B cell (primary cell): ENCODE data around the gene PCF11. TPM values are rescaled to one million over a fixed set of nuclear protein-coding genes. Genes with fewer than 3 reads are reported as not detected.

Source experiments
- ATAC-seq: fragments of 200-7000 bp; cut with Tn5 transposase; one replicate; pipeline ENCODE4 v1.10.0; 2021; ENCODE audit warnings: low read depth, mild to moderate bottlenecking, moderate number of reproducible peaks, moderate library complexity
- CTCF ChIA-PET: fragments of 350-600 bp; sonication (Branson Sonifier 250); formaldehyde crosslinking; loops from one replicate; lab custom pipeline; 2021; ENCODE audit warnings: antibody characterized with exemption, inconsistent platforms; lab: Charles Lee
- POLR2A ChIA-PET: fragments of 350-600 bp; sonication (Branson Sonifier 250); formaldehyde crosslinking; loops from one replicate; lab custom pipeline; 2021; ENCODE audit warnings: antibody characterized with exemption; lab: Charles Lee
- DNase-seq: peaks from one replicate; pipeline ENCODE4 v3.0.0; 2013
- H2AFZ ChIP-seq: 2 replicates; pipeline ENCODE4 v1.6.1; 2012; ENCODE audit warnings: mild to moderate bottlenecking, low read depth, low read length; ENCODE audit not compliant: insufficient read depth, poor library complexity, severe bottlenecking
- H3K27ac ChIP-seq, 2 donors: 1 replicate in 1 of 2; 2 replicates in 1 of 2; pipeline ENCODE4 v1.5.1; 2012 to 2013; ENCODE audit warnings: low read length in 2 of 2, mild to moderate bottlenecking in 2 of 2, moderate library complexity in 1 of 2
- H3K27me3 ChIP-seq, 4 experiments: fragments of 200-600 bp in 1 of 4; sonication (generic) in 1 of 4; replicated peaks in 1 of 4; 1 replicate in 2 of 4; 2 replicates in 2 of 4; pipeline versions ENCODE4 v1.6.1 to v1.7.0; 2013 to 2016; ENCODE audit warnings: low read length in 3 of 4, mild to moderate bottlenecking in 2 of 4, mixed read lengths in 1 of 4, moderate library complexity in 1 of 4; ENCODE audit not compliant: insufficient read depth in 4 of 4, control insufficient read depth in 3 of 4; ENCODE audit errors: control extremely low read depth in 1 of 4
- H3K36me3 ChIP-seq, 2 experiments: replicated peaks in 1 of 2; 1 replicate in 1 of 2; 2 replicates in 1 of 2; pipeline versions ENCODE4 v1.6.1 to v1.7.1; 2013; ENCODE audit warnings: low read length in 1 of 2; ENCODE audit not compliant: insufficient read depth in 2 of 2, control insufficient read depth in 1 of 2; ENCODE audit errors: control extremely low read depth in 1 of 2, extremely low read depth in 1 of 2
- H3K4me1 ChIP-seq, 2 donors: fragments of 200-600 bp in 1 of 2; sonication (generic) in 1 of 2; 1 replicate in 1 of 2; 2 replicates in 1 of 2; pipeline versions ENCODE4 v1.5.1 to v1.6.1; 2013 to 2017; ENCODE audit warnings: low read length in 2 of 2; ENCODE audit not compliant: control insufficient read depth in 2 of 2, insufficient read depth in 2 of 2
- H3K4me2 ChIP-seq: replicated peaks from 2 replicates; pipeline ENCODE3; 2012; ENCODE audit warnings: mild to moderate bottlenecking, low read depth, low read length; ENCODE audit not compliant: poor library complexity, severe bottlenecking
- H3K4me3 ChIP-seq, 5 experiments: fragments of 200-600 bp in 1 of 5; sonication (generic) in 1 of 5; 1 replicate in 3 of 5; 2 replicates in 2 of 5; pipeline versions ENCODE4 v1.5.1 to v1.7.0; 2011 to 2016; ENCODE audit warnings: low read length in 4 of 5, mild to moderate bottlenecking in 4 of 5, low read depth in 2 of 5, control low read depth in 1 of 5, moderate library complexity in 1 of 5; ENCODE audit not compliant: insufficient read depth in 1 of 5; ENCODE audit errors: control extremely low read depth in 1 of 5, extremely low read depth in 1 of 5
- H3K79me2 ChIP-seq: fragments of 200-600 bp; sonication (generic); one replicate; pipeline ENCODE4 v1.6.0; 2016; ENCODE audit warnings: low read length; ENCODE audit not compliant: control insufficient read depth, insufficient read depth
- H3K9ac ChIP-seq: fragments of 200-600 bp; sonication (generic); 2 replicates; pipeline ENCODE4 v1.6.1; 2017; ENCODE audit warnings: mild to moderate bottlenecking, low read length, moderate library complexity
- H3K9me3 ChIP-seq, 3 donors: one replicate each; pipeline versions ENCODE4 v1.6.1 to v1.7.1; 2013; ENCODE audit warnings: low read length in 2 of 3; ENCODE audit not compliant: control insufficient read depth in 2 of 3, insufficient read depth in 1 of 3; ENCODE audit errors: control extremely low read depth in 1 of 3
- H4K20me1 ChIP-seq: 2 replicates; pipeline ENCODE4 v1.6.0; 2012; ENCODE audit warnings: mild to moderate bottlenecking, low read length; ENCODE audit not compliant: insufficient read depth, control insufficient read depth, poor library complexity, severe bottlenecking
- H3K27ac Mint-ChIP-seq: one replicate; pipeline ENCODE4 v1.8.0; 2021; ENCODE audit warnings: mixed read lengths
- H3K27me3 Mint-ChIP-seq: one replicate; pipeline ENCODE4 v1.8.0; 2021; ENCODE audit warnings: mixed read lengths
- H3K4me1 Mint-ChIP-seq: one replicate; pipeline ENCODE4 v1.8.0; 2021; ENCODE audit warnings: mixed read lengths
- H3K4me3 Mint-ChIP-seq: one replicate; pipeline ENCODE4 v1.8.0; 2021; ENCODE audit warnings: mixed read lengths
- H3K9me3 Mint-ChIP-seq: one replicate; pipeline ENCODE4 v1.8.0; 2022; ENCODE audit warnings: mixed read lengths; ENCODE audit not compliant: insufficient read depth
- EZH2 ChIP-seq: IDR thresholded peaks from 2 replicates; pipeline ENCODE4 v1.6.1; 2012; ENCODE audit warnings: borderline replicate concordance, low read depth, mild to moderate bottlenecking, moderate library complexity, low read length; ENCODE audit not compliant: insufficient read depth, poor library complexity, severe bottlenecking
- WGBS: methylation state at CpG from one replicate; pipeline ENCODE4 v1.1.5; 2013; ENCODE audit warnings: missing lambda C conversion rate; ENCODE audit not compliant: insufficient coverage; 5-methylcytosine and 5-hydroxymethylcytosine counted together
- intact Hi-C: fragments of 100-400 bp; cut with micrococcal nuclease; formaldehyde crosslinking; loops from one replicate; pipeline ENCODE4 v1.10.0; 2022
- polyA plus RNA-seq: library from polyadenylated mRNA; depleted of rRNA; stranded (reverse); fragments of >200 nt; gene quantifications from 2 replicates; pipeline ENCODE4 v1.2.3, GENCODE V29; 2012
- total RNA-seq, 2 donors: library from RNA; stranded (reverse); fragments of 120-200 nt in 1 of 2; gene quantifications; 1 replicate in 1 of 2; 2 replicates in 1 of 2; pipeline versions ENCODE4 v1.2.3 to v1.2.4, GENCODE V29; 2013 to 2022
- TF ChIP-seq, protein P1 (sequence below): fragments of 200-600 bp; IDR thresholded peaks from one replicate; pipeline ENCODE4 v1.8.0; 2022; ENCODE audit warnings: antibody characterized with exemption, mild to moderate bottlenecking

Gene PCF11
- total and polyA plus RNA-seq, 2 donors (not counting 1 experiment from before 2014, with no cell fraction given): 123 to 185 TPM

DNA sequence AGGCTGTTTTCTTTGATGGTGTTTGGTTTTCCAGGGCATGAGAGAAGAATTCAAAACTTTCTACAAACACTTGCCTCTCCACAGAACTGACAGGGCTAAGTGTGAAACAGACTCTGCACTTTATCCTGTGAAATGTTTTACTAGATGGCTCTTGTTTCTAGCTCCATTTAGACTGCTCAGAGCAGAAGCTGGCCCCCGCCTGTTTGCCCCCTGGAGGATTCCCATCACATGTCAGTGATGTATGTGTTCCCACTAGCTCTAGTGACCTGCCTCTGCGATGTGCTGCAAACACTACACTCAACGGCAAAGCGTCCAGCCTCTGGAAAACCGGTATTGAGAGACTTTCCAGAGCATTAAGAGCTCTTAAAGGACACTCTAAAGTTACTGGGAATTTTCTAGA, 41.4 kb upstream of the PCF11 start:
- no peak for TF ChIP-seq EZH2
- TF ChIP-seq, protein P1, sequence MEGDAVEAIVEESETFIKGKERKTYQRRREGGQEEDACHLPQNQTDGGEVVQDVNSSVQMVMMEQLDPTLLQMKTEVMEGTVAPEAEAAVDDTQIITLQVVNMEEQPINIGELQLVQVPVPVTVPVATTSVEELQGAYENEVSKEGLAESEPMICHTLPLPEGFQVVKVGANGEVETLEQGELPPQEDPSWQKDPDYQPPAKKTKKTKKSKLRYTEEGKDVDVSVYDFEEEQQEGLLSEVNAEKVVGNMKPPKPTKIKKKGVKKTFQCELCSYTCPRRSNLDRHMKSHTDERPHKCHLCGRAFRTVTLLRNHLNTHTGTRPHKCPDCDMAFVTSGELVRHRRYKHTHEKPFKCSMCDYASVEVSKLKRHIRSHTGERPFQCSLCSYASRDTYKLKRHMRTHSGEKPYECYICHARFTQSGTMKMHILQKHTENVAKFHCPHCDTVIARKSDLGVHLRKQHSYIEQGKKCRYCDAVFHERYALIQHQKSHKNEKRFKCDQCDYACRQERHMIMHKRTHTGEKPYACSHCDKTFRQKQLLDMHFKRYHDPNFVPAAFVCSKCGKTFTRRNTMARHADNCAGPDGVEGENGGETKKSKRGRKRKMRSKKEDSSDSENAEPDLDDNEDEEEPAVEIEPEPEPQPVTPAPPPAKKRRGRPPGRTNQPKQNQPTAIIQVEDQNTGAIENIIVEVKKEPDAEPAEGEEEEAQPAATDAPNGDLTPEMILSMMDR: no peak
- Histone ChIP-seq H3K4me1 (peaks cover 35 to 36% of the 10 kb centered on the region in 2 donors), H4K20me1 (no peaks in the 10 kb centered on the region), H3K79me2 (peaks cover 26% of the 10 kb centered on the region), H2AFZ (no peak overlapping the region), H3K4me2 (peak overlapping the region; percentile 75), H3K27ac (no peak overlapping the region), H3K36me3 (peaks cover 0 to 7% of the 10 kb centered on the region in 2 experiments), H3K4me3 (peak overlapping the region in 2 of 5 experiments; percentile 69 to 71), H3K9me3 (no peaks in the 10 kb centered on the region), H3K9ac (peak overlapping the region; percentile 62), H3K27me3 (no peaks in the 10 kb centered on the region)
- H3K4me3 Mint-ChIP-seq: peak overlapping the region; percentile 75
- no peaks in the 10 kb centered on the region for H3K27me3 Mint-ChIP-seq
- ChIA-PET POLR2A (interaction anchor here (0.7 kb wide), 2 partner anchors 13 to 41 kb away, joined by 3 to 5 read pairs; partner anchors contain the start of gene PCF11), CTCF (interaction anchor here (1.3 kb wide), 1 partner anchor 40 kb away, joined by 6 read pairs; no protein-coding TSS in a partner anchor)
- no peaks in the 10 kb centered on the region for H3K9me3 Mint-ChIP-seq
- intact Hi-C loops: no loop called here
- WGBS: 96% methylated on average over 5 of the region's 5 CpGs
- no peak for DNase-seq
- ATAC-seq: no peak
- peaks cover 44% of the 10 kb centered on the region for H3K4me1 Mint-ChIP-seq
- H3K27ac Mint-ChIP-seq: peak overlapping the region; percentile 8

DNA sequence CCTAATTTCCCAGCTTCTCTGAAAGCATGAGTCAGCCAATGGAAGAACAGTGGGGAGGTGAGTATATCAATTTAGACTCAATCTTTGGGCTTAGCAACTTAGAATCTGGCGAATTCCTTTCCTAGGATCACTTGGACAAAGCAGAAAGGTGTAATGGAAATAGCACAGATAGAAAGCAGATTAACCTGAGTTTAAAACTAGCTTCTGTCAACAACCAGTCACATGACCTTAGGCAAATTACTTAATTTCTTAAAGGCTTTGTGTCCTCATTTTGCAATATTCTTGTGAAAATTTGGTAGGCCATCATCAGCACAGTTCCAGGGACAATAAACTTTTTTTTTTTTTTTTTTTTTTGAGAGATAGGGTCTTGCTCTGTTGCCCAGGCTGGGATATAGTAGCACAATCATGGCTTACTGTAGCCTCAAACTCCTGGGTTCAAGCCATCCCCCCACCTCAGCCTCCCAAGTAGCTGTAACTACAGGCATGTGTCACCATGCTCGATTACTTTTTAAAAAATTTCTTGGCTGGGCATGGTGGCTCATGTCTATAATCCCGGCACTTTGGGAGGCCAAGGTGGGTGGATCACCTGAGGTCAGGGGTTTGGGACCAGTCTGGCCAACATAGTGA, 40.8 kb upstream of the PCF11 start:
- WGBS: no CpG with 5 or more reads among the region's 3 CpGs
- H3K4me2 ChIP-seq: peak overlapping the region; percentile 75
- no peaks in the 10 kb centered on the region for H4K20me1 ChIP-seq
- peaks cover 35 to 36% of the 10 kb centered on the region in 2 donors for H3K4me1 ChIP-seq
- Mint-ChIP-seq H3K4me3 (peak overlapping the region; percentile 92), H3K27ac (peak overlapping the region; percentile 1), H3K27me3 (no peaks in the 10 kb centered on the region), H3K9me3 (no peaks in the 10 kb centered on the region), H3K4me1 (peaks cover 44% of the 10 kb centered on the region)
- no peaks in the 10 kb centered on the region for H3K9me3 ChIP-seq
- peaks cover 26% of the 10 kb centered on the region for H3K79me2 ChIP-seq
- POLR2A ChIA-PET: interaction anchor here (0.7 kb wide), 2 partner anchors 13 to 41 kb away, joined by 3 to 5 read pairs; partner anchors contain the start of gene PCF11
- no peaks in the 10 kb centered on the region for H3K27me3 ChIP-seq
- peak overlapping the region; percentile 62 for H3K9ac ChIP-seq
- TF ChIP-seq, protein P1: no peak
- TF ChIP-seq EZH2: no peak
- H2AFZ ChIP-seq: peak overlapping the region; percentile 72
- peaks cover 0 to 3% of the 10 kb centered on the region in 2 experiments for H3K36me3 ChIP-seq
- no peak overlapping the region for H3K27ac ChIP-seq
- H3K4me3 ChIP-seq: peak overlapping the region in 3 of 5 experiments; percentile 57 to 71 (median 69)
- CTCF ChIA-PET: interaction anchor here (1.3 kb wide), 1 partner anchor 41 kb away, joined by 6 read pairs; no protein-coding TSS in a partner anchor
- ATAC-seq (no peak), DNase-seq (no peak)
- intact Hi-C loops: loop anchor here (2.0 kb wide), 1 partner anchor 41 kb away; the partner anchor contains the start of gene PCF11
